DND-41 (cell line): ENCODE measurements around the gene MEMO1.

Experiments used
- ATAC-seq: fragments of 200-7000 bp; cut with Tn5 transposase; 3 replicates; pipeline ENCODE4 v1.9.1; 2021; ENCODE audit warnings: low read depth; ENCODE audit not compliant: insufficient read depth
- DNase-seq: peaks from one replicate; pipeline ENCODE4 v3.0.0-alpha.2; 2020
- H2AFZ ChIP-seq: 2 replicates; pipeline ENCODE4 v1.6.0; 2012; ENCODE audit warnings: low read depth, low read length
- H3K27ac ChIP-seq: 2 replicates; pipeline ENCODE4 v1.5.1; 2012; ENCODE audit warnings: low read length, inconsistent platforms
- H3K27me3 ChIP-seq: fragments of 200-600 bp; sonication (generic); 2 replicates; pipeline ENCODE4 v1.6.0; 2012; ENCODE audit warnings: low read length, mild to moderate bottlenecking, inconsistent platforms; ENCODE audit not compliant: insufficient read depth, poor library complexity
- H3K36me3 ChIP-seq: 2 replicates; pipeline ENCODE4 v1.5.1; 2012; ENCODE audit warnings: low read length, inconsistent platforms; ENCODE audit not compliant: insufficient read depth
- H3K4me1 ChIP-seq: 2 replicates; pipeline ENCODE4 v1.5.1; 2012; ENCODE audit warnings: mild to moderate bottlenecking, low read length; ENCODE audit not compliant: insufficient read depth
- H3K4me2 ChIP-seq: 2 replicates; pipeline ENCODE4 v1.6.0; 2012; ENCODE audit warnings: mild to moderate bottlenecking, moderate library complexity, low read length, inconsistent platforms; ENCODE audit not compliant: insufficient read depth
- H3K4me3 ChIP-seq, 2 experiments: fragments of 200-600 bp in 1 of 2; shearing (Covaris generic) in 1 of 2; 2 replicates each; pipeline ENCODE4 v1.5.1; 2012 to 2016; ENCODE audit warnings: inconsistent platforms in 2 of 2, low read length in 2 of 2, mild to moderate bottlenecking in 2 of 2, low read depth in 1 of 2, moderate library complexity in 1 of 2
- H3K79me2 ChIP-seq: 2 replicates; pipeline ENCODE4 v1.6.0; 2012; ENCODE audit warnings: low read length, inconsistent platforms; ENCODE audit not compliant: insufficient read depth
- H3K9ac ChIP-seq: 2 replicates; pipeline ENCODE4 v1.6.0; 2012; ENCODE audit warnings: low read depth, mild to moderate bottlenecking, inconsistent platforms, low read length, moderate library complexity
- H3K9me3 ChIP-seq: 2 replicates; pipeline ENCODE4 v1.5.1; 2012; ENCODE audit warnings: low read length, moderate library complexity, mild to moderate bottlenecking, inconsistent platforms; ENCODE audit not compliant: insufficient read depth, severe bottlenecking
- H4K20me1 ChIP-seq: 2 replicates; pipeline ENCODE4 v1.6.0; 2012; ENCODE audit warnings: low read length; ENCODE audit not compliant: insufficient read depth
- CTCF ChIP-seq: IDR thresholded peaks from 2 replicates; pipeline ENCODE4 v1.5.1; 2012; ENCODE audit warnings: borderline replicate concordance, low read length, moderate library complexity, mild to moderate bottlenecking; ENCODE audit not compliant: poor library complexity, severe bottlenecking; ENCODE audit errors: extremely low read depth
- EZH2 ChIP-seq: IDR thresholded peaks from 3 replicates; pipeline ENCODE4 v1.6.1; 2012; ENCODE audit warnings: borderline replicate concordance, low read depth, mild to moderate bottlenecking, moderate library complexity, low read length, inconsistent platforms; ENCODE audit not compliant: severe bottlenecking

MEMO1 gene

DNA sequence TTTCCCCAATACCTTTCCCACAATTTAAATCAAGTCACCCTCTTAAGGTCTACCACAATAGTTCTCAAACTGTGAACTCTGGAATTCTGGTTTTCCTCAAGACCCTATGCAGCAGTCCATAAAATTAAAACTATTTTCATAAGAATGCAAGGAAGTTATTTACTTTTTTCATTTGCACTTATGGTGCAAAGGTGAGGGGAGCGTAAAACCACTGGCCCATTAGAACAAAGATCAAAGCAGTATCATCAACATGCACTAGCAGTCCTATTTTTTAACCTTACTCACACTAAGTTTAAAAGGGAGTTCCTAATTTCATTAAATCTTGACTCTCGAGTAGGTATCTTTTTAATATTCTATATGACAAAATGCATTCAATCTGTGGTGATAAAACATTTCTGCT lies 85.3 kb downstream of the MEMO1 start:
- Histone ChIP-seq H3K36me3 (peaks cover 4% of the 10 kb centered on the region; the same call in 1 of the 2 replicates), H3K4me2 (no peak overlapping the region), H3K9me3 (no peaks in the 10 kb centered on the region), H3K9ac (no peak overlapping the region), H3K79me2 (no peaks in the 10 kb centered on the region), H3K4me3 (no peak overlapping the region), H3K27me3 (no peaks in the 10 kb centered on the region), H2AFZ (no peak overlapping the region), H3K4me1 (no peaks in the 10 kb centered on the region), H3K27ac (no peak overlapping the region), H4K20me1 (no peaks in the 10 kb centered on the region)
- no peak for DNase-seq
- TF ChIP-seq CTCF, result no peak
- no peak for TF ChIP-seq EZH2
- no peak for ATAC-seq

DNA sequence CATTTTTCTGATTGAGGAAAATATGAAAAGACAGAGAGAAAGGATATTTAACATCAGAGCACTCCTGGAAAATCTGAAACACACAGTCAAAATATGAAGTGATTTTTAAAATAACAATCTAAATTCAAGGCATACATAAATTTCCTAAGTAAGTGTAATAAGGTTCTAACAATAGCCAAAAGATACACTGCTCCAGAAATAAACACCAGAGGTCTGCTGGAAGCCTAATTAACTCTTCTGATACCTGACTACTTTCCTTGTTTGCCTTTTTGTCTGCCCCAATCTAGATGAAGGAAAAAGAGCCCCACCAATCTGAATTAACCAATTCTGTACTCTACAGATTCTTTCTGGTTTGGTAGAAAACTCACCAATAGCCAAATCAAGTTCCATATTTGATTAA lies 87.1 kb downstream of the MEMO1 start:
- ATAC-seq (no peak), DNase-seq (no peak)
- H3K4me2 ChIP-seq, result no peak overlapping the region
- H3K4me3 ChIP-seq, result no peak overlapping the region
- no peak overlapping the region for H2AFZ ChIP-seq
- no peak overlapping the region for H3K27ac ChIP-seq
- no peak overlapping the region for H3K9ac ChIP-seq
- no peaks in the 10 kb centered on the region for H4K20me1 ChIP-seq
- H3K4me1 ChIP-seq, result no peaks in the 10 kb centered on the region
- H3K79me2 ChIP-seq, result no peaks in the 10 kb centered on the region
- H3K27me3 ChIP-seq, result no peaks in the 10 kb centered on the region
- H3K9me3 ChIP-seq, result no peaks in the 10 kb centered on the region
- H3K36me3 ChIP-seq, result peaks cover 7% of the 10 kb centered on the region; the same call in 1 of the 2 replicates
- TF ChIP-seq CTCF, result no peak

GRCh38 chr2:31922542-31923408 lies 88.0 kb downstream of the MEMO1 start:
- Histone ChIP-seq H2AFZ (no peak overlapping the region), H3K79me2 (no peaks in the 10 kb centered on the region), H3K4me2 (no peak overlapping the region), H3K36me3 (peaks cover 9% of the 10 kb centered on the region; the same call in 1 of the 2 replicates), H3K9ac (no peak overlapping the region), H3K27me3 (no peaks in the 10 kb centered on the region), H3K27ac (no peak overlapping the region), H3K4me3 (no peak overlapping the region), H3K9me3 (no peaks in the 10 kb centered on the region), H3K4me1 (no peaks in the 10 kb centered on the region), H4K20me1 (no peaks in the 10 kb centered on the region)
- DNase-seq (no peak), ATAC-seq (no peak)
- TF ChIP-seq CTCF (no peak), EZH2 (no peak)
